ENCODE measurements around the gene BAHCC1.
A peak's percentile ranks its signal among the peaks of the same experiment; 100 is the strongest.

The BAHCC1 gene

GRCh38 chr17:81449351-81449750 is 54.1 kb downstream of the BAHCC1 start:
- TF ChIP-seq NFIC (IDR thresholded peaks at IDR 0.05): no peak

GRCh38 chr17:81451823-81452222 is 56.6 kb downstream of the BAHCC1 start:
- TF ChIP-seq MAX (IDR thresholded peaks at IDR 0.05) (no peak), NFIC (IDR thresholded peaks at IDR 0.05) (no peak)

DNA sequence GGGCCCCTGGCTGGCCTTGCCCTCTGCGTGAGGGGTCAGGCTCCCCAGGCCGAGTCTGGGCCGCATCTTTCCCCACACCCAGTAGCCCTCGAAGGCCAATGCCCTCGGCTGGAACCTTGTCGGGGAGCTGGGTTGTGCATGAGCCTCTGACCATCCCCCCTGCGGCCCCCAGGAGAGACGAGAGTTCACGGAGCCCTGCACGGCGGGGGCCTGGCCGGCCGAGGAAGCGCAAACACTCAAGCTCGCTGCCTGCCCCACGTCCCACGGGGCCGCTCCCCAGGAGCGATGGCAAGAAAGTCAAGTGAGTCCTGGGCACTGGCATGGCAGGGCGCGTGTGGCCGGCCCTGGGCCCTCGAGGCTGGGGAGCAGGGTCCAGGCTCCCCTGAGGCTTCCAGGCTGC is 57.3 kb downstream of the BAHCC1 start:
- TF ChIP-seq EP300 (IDR thresholded peaks at IDR 0.05; ENCODE audit: borderline replicate concordance) (no peak), EGR1 (IDR thresholded peaks at IDR 0.05) (no peak), RAD21 (IDR thresholded peaks at IDR 0.05; ENCODE audit: low read depth) (no peak), USF1 (IDR thresholded peaks at IDR 0.05) (no peak), TEAD4 (IDR thresholded peaks at IDR 0.05) (no peak), CREB1 (IDR thresholded peaks at IDR 0.05; ENCODE audit: low read depth) (no peak), CEBPB (IDR thresholded peaks at IDR 0.05) (no peak), TCF12 (IDR thresholded peaks at IDR 0.05; ENCODE audit: low read depth) (no peak), ZBTB7A (IDR thresholded peaks at IDR 0.05; ENCODE audit: low read depth) (no peak), FOXM1 (IDR thresholded peaks at IDR 0.05; ENCODE audit: borderline replicate concordance, low read depth) (no peak)

- TF ChIP-seq EGR1 (IDR thresholded peaks at IDR 0.05) (no peak), MAX (IDR thresholded peaks at IDR 0.05) (0 out of 2 replicates have a peak, but pooled peaks have one; percentile 15)
Observed at GRCh38 chr17:81453076-81453475, 57.8 kb downstream of the BAHCC1 start.

- TF ChIP-seq EGR1 (IDR thresholded peaks at IDR 0.05): no peak
- TF ChIP-seq CEBPB (IDR thresholded peaks at IDR 0.05): no peak
- no peak for TF ChIP-seq ZBTB7A (IDR thresholded peaks at IDR 0.05; ENCODE audit: low read depth)
- no peak for TF ChIP-seq TAF1 (IDR thresholded peaks at IDR 0.05; ENCODE audit: low read depth)
- TF ChIP-seq TCF12 (IDR thresholded peaks at IDR 0.05; ENCODE audit: low read depth): no peak
- TF ChIP-seq, protein P1, sequence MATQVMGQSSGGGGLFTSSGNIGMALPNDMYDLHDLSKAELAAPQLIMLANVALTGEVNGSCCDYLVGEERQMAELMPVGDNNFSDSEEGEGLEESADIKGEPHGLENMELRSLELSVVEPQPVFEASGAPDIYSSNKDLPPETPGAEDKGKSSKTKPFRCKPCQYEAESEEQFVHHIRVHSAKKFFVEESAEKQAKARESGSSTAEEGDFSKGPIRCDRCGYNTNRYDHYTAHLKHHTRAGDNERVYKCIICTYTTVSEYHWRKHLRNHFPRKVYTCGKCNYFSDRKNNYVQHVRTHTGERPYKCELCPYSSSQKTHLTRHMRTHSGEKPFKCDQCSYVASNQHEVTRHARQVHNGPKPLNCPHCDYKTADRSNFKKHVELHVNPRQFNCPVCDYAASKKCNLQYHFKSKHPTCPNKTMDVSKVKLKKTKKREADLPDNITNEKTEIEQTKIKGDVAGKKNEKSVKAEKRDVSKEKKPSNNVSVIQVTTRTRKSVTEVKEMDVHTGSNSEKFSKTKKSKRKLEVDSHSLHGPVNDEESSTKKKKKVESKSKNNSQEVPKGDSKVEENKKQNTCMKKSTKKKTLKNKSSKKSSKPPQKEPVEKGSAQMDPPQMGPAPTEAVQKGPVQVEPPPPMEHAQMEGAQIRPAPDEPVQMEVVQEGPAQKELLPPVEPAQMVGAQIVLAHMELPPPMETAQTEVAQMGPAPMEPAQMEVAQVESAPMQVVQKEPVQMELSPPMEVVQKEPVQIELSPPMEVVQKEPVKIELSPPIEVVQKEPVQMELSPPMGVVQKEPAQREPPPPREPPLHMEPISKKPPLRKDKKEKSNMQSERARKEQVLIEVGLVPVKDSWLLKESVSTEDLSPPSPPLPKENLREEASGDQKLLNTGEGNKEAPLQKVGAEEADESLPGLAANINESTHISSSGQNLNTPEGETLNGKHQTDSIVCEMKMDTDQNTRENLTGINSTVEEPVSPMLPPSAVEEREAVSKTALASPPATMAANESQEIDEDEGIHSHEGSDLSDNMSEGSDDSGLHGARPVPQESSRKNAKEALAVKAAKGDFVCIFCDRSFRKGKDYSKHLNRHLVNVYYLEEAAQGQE (IDR thresholded peaks at IDR 0.05; ENCODE audit: low read depth): no peak
- no peak for TF ChIP-seq EP300 (IDR thresholded peaks at IDR 0.05; ENCODE audit: borderline replicate concordance)
- no peak for TF ChIP-seq YY1 (IDR thresholded peaks at IDR 0.05; ENCODE audit: low read depth)
Observed at GRCh38 chr17:81453712-81454111, 58.5 kb downstream of the BAHCC1 start.

DNA sequence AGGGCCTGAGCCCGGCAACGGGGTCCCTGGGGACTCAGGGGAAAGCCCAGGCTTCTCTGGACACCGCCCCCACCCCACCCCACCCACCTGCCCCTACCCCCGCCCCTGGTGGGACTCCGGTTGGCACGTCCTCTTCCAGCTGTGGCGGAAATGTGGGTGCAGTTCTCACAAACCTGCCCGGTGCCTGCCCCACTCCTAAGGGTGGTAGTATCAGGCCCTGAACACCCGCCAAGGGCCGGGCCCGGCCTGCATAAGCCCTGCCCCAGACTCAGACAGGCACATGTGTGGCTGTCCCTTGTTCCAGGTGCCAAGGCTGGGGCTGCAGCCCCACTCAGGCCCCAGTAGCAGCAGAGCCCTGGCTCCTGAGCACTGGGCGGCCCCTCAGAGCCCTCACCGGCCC is 59.2 kb downstream of the BAHCC1 start:
- TF ChIP-seq USF1 (IDR thresholded peaks at IDR 0.05): no peak
- TF ChIP-seq, protein P1 (IDR thresholded peaks at IDR 0.05; ENCODE audit: low read depth): no peak
- TF ChIP-seq TEAD4 (IDR thresholded peaks at IDR 0.05): no peak
- no peak for TF ChIP-seq TAF1 (IDR thresholded peaks at IDR 0.05; ENCODE audit: low read depth)
- no peak for TF ChIP-seq RAD21 (IDR thresholded peaks at IDR 0.05; ENCODE audit: low read depth)
- TF ChIP-seq CEBPB (IDR thresholded peaks at IDR 0.05): no peak
- no peak for TF ChIP-seq YY1 (IDR thresholded peaks at IDR 0.05; ENCODE audit: low read depth)
- TF ChIP-seq EP300 (IDR thresholded peaks at IDR 0.05; ENCODE audit: borderline replicate concordance): no peak
- TF ChIP-seq NFIC (IDR thresholded peaks at IDR 0.05): no peak

DNA sequence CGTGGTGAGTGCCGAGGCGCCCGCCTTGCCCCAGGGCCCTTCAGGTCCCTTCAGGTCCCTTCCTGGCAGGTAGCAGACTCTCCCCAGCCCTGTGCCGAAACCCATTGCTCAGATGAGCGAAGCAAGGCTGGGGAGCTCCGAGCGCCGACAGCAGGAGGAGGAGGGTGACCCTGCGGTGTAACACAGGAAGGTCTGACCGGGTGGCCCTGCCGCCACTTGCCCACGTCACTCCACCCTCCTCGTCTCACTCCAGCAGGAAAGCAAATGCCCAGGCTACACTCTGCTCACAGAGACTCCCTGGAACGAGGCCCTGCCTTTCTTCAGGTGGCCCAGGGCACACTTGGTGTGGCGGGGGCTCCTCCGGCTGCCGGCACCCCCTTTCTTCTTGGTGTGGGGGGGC is 60.1 kb downstream of the BAHCC1 start:
- TF ChIP-seq RAD21 (IDR thresholded peaks at IDR 0.05; ENCODE audit: low read depth): no peak
- no peak for TF ChIP-seq TEAD4 (IDR thresholded peaks at IDR 0.05)
- TF ChIP-seq CEBPB (IDR thresholded peaks at IDR 0.05): no peak
- TF ChIP-seq USF1 (IDR thresholded peaks at IDR 0.05): no peak
- TF ChIP-seq NFIC (IDR thresholded peaks at IDR 0.05): no peak
- TF ChIP-seq, protein P1 (IDR thresholded peaks at IDR 0.05; ENCODE audit: low read depth): no peak
- TF ChIP-seq ZBTB7A (IDR thresholded peaks at IDR 0.05; ENCODE audit: low read depth): no peak
- TF ChIP-seq FOXM1 (IDR thresholded peaks at IDR 0.05; ENCODE audit: borderline replicate concordance, low read depth): no peak
- TF ChIP-seq EP300 (IDR thresholded peaks at IDR 0.05; ENCODE audit: borderline replicate concordance): no peak
- TF ChIP-seq EGR1 (IDR thresholded peaks at IDR 0.05): no peak
